Stomach smooth muscle (tissue), 2 donors: ENCODE data around the gene TMEM62.
A peak's percentile ranks its signal among the peaks of the same experiment; 100 is the strongest.

Experiments
- H3K27ac ChIP-seq: one replicate; pipeline ENCODE4 v1.7.0; 2013; ENCODE audit warnings: mild to moderate bottlenecking, low read length, inconsistent platforms
- H3K27me3 ChIP-seq, 2 donors: one replicate each; pipeline ENCODE4 v1.7.0; 2013; ENCODE audit warnings: low read length in 2 of 2; ENCODE audit not compliant: insufficient read depth in 2 of 2, control insufficient read depth in 1 of 2
- H3K36me3 ChIP-seq, 2 donors: one replicate each; pipeline ENCODE4 v1.7.0; 2013; ENCODE audit warnings: low read length in 2 of 2; ENCODE audit not compliant: control insufficient read depth in 2 of 2, insufficient read depth in 2 of 2
- H3K4me1 ChIP-seq: one replicate; pipeline ENCODE4 v1.7.0; 2013; ENCODE audit warnings: low read length; ENCODE audit not compliant: control insufficient read depth, insufficient read depth
- H3K4me3 ChIP-seq, 2 donors: one replicate each; pipeline ENCODE4 v1.7.0; 2013; ENCODE audit warnings: low read length in 2 of 2
- H3K9ac ChIP-seq, 2 donors: one replicate each; pipeline ENCODE4 v1.7.0; 2013; ENCODE audit warnings: low read length in 2 of 2, mild to moderate bottlenecking in 1 of 2
- H3K9me3 ChIP-seq, 2 donors: one replicate each; pipeline ENCODE4 v1.7.0; 2013; ENCODE audit warnings: low read length in 2 of 2; ENCODE audit not compliant: control insufficient read depth in 2 of 2
- donor health status: healthy.
- donor health status: Pancreatic carcinoma.

Gene TMEM62

DNA sequence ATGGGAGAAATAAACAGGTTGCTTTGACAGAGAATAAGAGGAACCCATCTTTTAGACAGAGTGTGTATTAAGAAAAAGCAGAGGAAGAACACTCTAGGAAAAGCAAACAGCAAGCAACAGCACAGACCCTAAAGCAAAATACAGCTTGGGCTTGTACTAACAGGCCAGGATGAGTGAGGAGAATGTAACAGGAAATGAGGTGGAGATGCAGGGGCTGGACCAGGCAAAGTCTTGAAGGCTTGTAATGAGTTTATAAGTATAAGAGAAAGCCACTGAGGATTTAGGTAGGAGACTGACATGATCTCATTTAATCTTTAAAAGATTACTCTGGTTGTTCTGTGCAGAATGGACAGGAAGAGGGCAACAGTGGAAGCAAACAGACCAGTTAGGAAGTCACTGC is 32.4 kb upstream of the TMEM62 start:
- Histone ChIP-seq H3K9ac (no peak overlapping the region), H3K4me1 (peaks cover 6% of the 10 kb centered on the region), H3K27me3 (no peaks in the 10 kb centered on the region), H3K27ac (no peak overlapping the region), H3K4me3 (no peak overlapping the region), H3K36me3 (peaks cover 2% of the 10 kb centered on the region in 2 donors), H3K9me3 (no peaks in the 10 kb centered on the region)

DNA sequence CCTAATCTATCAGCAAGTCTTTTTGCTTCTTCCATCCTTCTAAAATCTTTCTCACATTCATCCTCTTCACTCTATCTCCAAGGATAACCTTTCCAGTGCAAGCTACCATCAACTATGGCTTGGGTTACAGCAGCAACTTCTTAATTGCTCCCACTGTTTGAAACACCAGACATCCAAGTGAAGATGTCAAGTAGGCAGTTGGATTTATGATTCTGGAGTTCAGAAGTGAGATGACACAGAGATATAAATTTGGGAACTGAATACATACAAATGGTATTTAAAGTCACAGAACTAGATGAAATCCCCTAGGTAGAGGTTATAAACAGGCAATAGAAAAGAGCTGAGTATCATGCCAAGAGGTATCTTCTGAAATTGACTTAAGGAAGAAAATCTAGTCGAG is 31.2 kb upstream of the TMEM62 start:
- Histone ChIP-seq H3K9ac (no peak overlapping the region), H3K27me3 (no peaks in the 10 kb centered on the region), H3K4me3 (no peak overlapping the region), H3K4me1 (peaks cover 6% of the 10 kb centered on the region), H3K9me3 (no peaks in the 10 kb centered on the region), H3K27ac (no peak overlapping the region), H3K36me3 (peaks cover 2% of the 10 kb centered on the region in 2 donors)

DNA sequence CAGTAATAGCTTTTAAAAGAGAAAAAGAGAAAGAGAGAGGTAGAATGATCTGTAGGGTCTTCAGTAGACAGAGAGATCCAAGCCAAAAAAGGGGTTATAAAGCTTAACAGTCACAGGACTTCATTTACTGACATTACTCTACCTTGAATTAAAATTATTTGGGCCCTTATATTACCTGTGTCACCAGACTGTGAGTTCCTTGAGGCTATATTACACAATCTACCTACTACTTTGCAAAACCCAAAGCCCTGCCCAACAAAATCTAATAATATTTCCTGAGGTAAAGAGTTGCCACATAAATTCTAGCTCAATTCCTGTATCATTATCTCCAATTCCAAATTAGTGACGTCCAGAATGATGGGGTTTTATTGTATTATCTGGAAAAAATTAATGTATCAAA is 29.5 kb upstream of the TMEM62 start:
- Histone ChIP-seq H3K9me3 (no peaks in the 10 kb centered on the region), H3K27ac (no peak overlapping the region), H3K4me1 (peaks cover 6% of the 10 kb centered on the region), H3K36me3 (peaks cover 2% of the 10 kb centered on the region in 2 donors), H3K27me3 (no peaks in the 10 kb centered on the region), H3K4me3 (peak overlapping the region; percentile 4 to 24), H3K9ac (no peak overlapping the region)

GRCh38 chr15:43104426-43104825 is 29.0 kb upstream of the TMEM62 start:
- peaks cover 6% of the 10 kb centered on the region for H3K4me1 ChIP-seq
- H3K27ac ChIP-seq, result no peak overlapping the region

GRCh38 chr15:43105077-43105736 is 28.2 kb upstream of the TMEM62 start:
- Histone ChIP-seq H3K9me3 (no peaks in the 10 kb centered on the region), H3K4me1 (peaks cover 6% of the 10 kb centered on the region), H3K27ac (peak overlapping the region; percentile 93), H3K9ac (peak overlapping the region; percentile 98), H3K27me3 (no peaks in the 10 kb centered on the region), H3K4me3 (peak overlapping the region; percentile 96 to 100), H3K36me3 (peaks cover 2% of the 10 kb centered on the region in 2 donors)

More at GRCh38 chr15:43104426-43104825, 29.0 kb upstream of the TMEM62 start:
- Histone ChIP-seq H3K36me3 (peaks cover 2% of the 10 kb centered on the region in 2 donors), H3K27me3 (no peaks in the 10 kb centered on the region), H3K4me3 (peak overlapping the region; percentile 21 to 24), H3K9ac (no peak overlapping the region), H3K9me3 (no peaks in the 10 kb centered on the region)

DNA sequence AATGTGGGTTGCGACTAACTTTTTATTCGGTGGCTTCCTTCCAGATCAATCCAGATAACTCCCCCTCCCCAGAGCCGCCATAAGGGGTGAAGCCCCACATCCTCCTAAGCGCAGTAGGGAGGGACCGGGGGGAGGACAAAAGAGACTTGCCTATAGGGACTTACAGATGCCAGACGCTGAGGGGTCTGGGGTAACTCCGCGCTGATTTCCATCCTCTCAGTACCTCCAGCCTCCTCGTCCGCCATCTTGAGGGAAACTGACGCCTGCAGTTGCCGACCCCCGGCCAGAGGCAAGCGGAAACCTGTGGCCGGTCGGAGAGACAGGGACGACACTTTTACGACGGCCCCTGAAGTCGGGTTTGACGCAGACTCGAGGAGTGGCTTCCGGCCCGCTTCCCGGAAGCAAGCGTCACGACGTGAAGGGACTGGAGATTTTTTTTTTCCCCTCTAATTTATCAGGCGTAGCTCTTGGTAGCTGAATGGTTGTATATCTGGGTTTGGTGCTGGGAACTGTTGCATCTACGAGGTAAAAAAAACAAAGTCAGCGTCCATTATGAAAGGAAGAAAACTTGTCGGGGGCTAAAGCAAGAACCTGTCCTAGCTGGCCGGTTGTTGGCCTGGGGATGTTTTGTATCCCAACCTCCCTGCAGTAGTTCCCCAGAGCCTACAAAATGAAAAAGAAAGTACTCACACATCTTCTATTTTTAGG is 27.5 kb upstream of the TMEM62 start, which contains the start of gene UBR1:
UBR1 (minus strand) TSS at position 261 of the 708 bp plus-strand sequence; CDS start at position 245, 16 bp downstream.
- Histone ChIP-seq H3K4me1 (peaks cover 6% of the 10 kb centered on the region), H3K27me3 (no peaks in the 10 kb centered on the region), H3K27ac (peak within 1 kb of the TSS; percentile 93), H3K36me3 (peaks cover under 1 to 2% of the 10 kb centered on the region in 2 donors), H3K9me3 (no peaks in the 10 kb centered on the region), H3K4me3 (peak within 1 kb of the TSS; percentile 96 to 100), H3K9ac (peak within 1 kb of the TSS; percentile 98)

DNA sequence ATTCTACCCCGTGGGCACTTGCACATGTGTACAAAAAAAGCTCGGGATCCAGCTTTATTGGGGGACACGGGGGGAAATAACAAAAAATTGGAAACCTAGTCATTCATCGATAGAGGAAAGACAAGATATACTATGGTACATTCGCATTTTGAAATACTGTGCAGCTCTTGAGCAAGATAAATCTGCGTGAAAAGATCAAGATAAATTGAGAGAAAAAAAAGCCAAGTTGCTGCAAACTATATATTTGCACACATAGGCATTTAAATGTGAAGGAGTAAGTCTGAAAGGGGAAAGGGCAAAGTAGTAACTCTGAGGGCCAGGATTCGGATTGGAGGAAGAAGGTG is 26.9 kb upstream of the TMEM62 start:
- Histone ChIP-seq H3K36me3 (no peaks in the 10 kb centered on the region), H3K27me3 (no peaks in the 10 kb centered on the region), H3K4me3 (peak overlapping the region; percentile 96 to 100), H3K9ac (peak overlapping the region; percentile 98), H3K4me1 (peaks cover 6% of the 10 kb centered on the region), H3K9me3 (no peaks in the 10 kb centered on the region), H3K27ac (peak overlapping the region; percentile 93)

DNA sequence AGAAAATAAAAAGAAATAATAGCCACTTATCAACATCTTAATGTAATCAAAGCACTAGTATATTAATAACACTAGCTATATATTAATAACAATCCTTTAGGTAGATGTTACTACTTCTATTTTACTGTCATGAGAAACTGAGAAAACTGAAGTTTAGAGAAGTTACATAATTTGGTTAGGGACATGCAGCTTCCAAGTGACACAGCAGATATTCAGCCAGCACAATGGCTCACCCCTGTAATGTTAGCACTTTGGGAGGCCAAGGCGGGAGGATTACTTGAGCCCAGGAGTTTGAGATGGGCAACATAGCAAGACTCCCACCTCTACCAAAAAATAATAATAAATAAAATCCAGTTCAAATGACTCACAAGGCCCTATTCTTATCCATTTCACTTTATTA is 25.6 kb upstream of the TMEM62 start:
- no peaks in the 10 kb centered on the region for H3K27me3 ChIP-seq
- no peaks in the 10 kb centered on the region for H3K36me3 ChIP-seq
- H3K27ac ChIP-seq, result no peak overlapping the region
- H3K9me3 ChIP-seq, result no peaks in the 10 kb centered on the region
- no peak overlapping the region for H3K9ac ChIP-seq
- H3K4me1 ChIP-seq, result peaks cover 6% of the 10 kb centered on the region
- no peak overlapping the region for H3K4me3 ChIP-seq

- Histone ChIP-seq H3K4me1 (no peaks in the 10 kb centered on the region), H3K4me3 (no peak overlapping the region), H3K27ac (no peak overlapping the region), H3K9ac (no peak overlapping the region), H3K27me3 (no peaks in the 10 kb centered on the region), H3K9me3 (no peaks in the 10 kb centered on the region), H3K36me3 (no peaks in the 10 kb centered on the region)
Measured at GRCh38 chr15:43111354-43111753, 22.0 kb upstream of the TMEM62 start.

DNA sequence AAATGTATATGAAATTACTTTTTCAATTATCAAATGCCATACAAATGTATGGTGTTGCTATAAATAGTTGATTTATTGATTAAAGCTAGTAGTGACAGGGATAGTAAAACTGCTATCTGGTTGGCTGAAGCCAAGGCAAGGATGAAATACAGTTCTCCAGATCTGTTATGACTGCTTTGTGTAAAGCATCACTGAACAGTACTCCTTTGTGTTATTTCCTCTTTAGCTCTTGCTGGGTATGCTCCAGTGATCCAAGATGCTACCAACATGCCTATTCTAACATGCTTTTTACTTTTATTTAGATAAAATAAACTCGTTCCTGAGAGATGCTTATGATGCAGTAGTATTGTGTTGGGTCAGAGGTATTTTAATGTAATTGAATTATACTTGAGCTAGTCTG is 15.1 kb upstream of the TMEM62 start:
- no peak overlapping the region for H3K27ac ChIP-seq
- H3K4me3 ChIP-seq, result no peak overlapping the region
- no peaks in the 10 kb centered on the region for H3K36me3 ChIP-seq
- H3K4me1 ChIP-seq, result peaks cover 8% of the 10 kb centered on the region
- no peaks in the 10 kb centered on the region for H3K9me3 ChIP-seq
- no peak overlapping the region for H3K9ac ChIP-seq
- H3K27me3 ChIP-seq, result no peaks in the 10 kb centered on the region

GRCh38 chr15:43118829-43119228 is 14.6 kb upstream of the TMEM62 start:
- Histone ChIP-seq H3K4me1 (peaks cover 8% of the 10 kb centered on the region), H3K27me3 (no peaks in the 10 kb centered on the region), H3K4me3 (no peak overlapping the region), H3K36me3 (no peaks in the 10 kb centered on the region), H3K9ac (no peak overlapping the region), H3K9me3 (no peaks in the 10 kb centered on the region), H3K27ac (no peak overlapping the region)
